ACC112 (cell line): ENCODE measurements around the gene RGS17.
A peak's percentile ranks its signal among the peaks of the same experiment; 100 is the strongest.
"Not testable (repeated sequence)": the region's sequence is repeated elsewhere in the genome, so short reads cannot be mapped to it uniquely, and the experiment has no call there.

Source experiments
- H2AFZ ChIP-seq: fragments of 200-600 bp; sonication (generic); one replicate; pipeline ENCODE4 v1.6.0; 2017; ENCODE audit warnings: antibody characterized with exemption, low read length; ENCODE audit not compliant: unreplicated experiment
- H3K27ac ChIP-seq: fragments of 200-600 bp; sonication (generic); 2 replicates; pipeline ENCODE4 v1.5.1; 2014; ENCODE audit warnings: low read depth, mild to moderate bottlenecking, antibody characterized with exemption, low read length, moderate library complexity
- H3K27me3 ChIP-seq: fragments of 200-600 bp; sonication (generic); 2 replicates; pipeline ENCODE4 v1.6.1; 2014; ENCODE audit warnings: mild to moderate bottlenecking, antibody characterized with exemption, low read length, moderate library complexity, mixed read lengths; ENCODE audit not compliant: insufficient read depth
- H3K36me3 ChIP-seq: fragments of 200-600 bp; sonication (generic); 2 replicates; pipeline ENCODE4 v1.6.1; 2016; ENCODE audit warnings: mild to moderate bottlenecking, antibody characterized with exemption, low read length, moderate library complexity, mixed read lengths; ENCODE audit not compliant: insufficient read depth
- H3K4me1 ChIP-seq: fragments of 200-600 bp; sonication (generic); one replicate; pipeline ENCODE4 v1.6.1; 2016; ENCODE audit warnings: low read length, mixed read lengths; ENCODE audit not compliant: insufficient read depth, unreplicated experiment, control insufficient read depth
- H3K4me3 ChIP-seq: fragments of 200-600 bp; sonication (generic); 2 replicates; pipeline ENCODE4 v1.5.1; 2014; ENCODE audit warnings: mild to moderate bottlenecking, low read depth, low read length
- H3K79me2 ChIP-seq: fragments of 200-600 bp; sonication (generic); one replicate; pipeline ENCODE4 v1.6.0; 2016; ENCODE audit warnings: low read length; ENCODE audit not compliant: control insufficient read depth, unreplicated experiment, insufficient read depth

RGS17 gene

DNA sequence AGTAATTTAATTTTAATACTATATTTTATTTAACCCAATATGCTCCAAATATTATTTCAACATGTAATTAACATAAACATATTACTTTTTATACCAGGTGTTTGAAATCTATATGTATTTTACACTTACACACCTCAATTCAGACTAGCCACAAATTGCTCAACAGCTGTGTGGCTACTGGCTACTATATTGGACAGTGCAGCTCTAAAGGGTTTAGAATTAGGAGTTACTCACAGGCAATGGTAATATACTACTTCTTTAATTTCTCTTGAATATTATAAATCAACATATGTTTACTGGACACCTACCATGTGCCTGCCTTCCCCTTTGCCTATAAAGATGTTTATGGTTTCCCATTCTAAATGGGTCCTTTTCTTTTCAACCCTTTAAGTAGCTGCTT lies 130.8 kb downstream of the RGS17 start:
- H3K4me1 ChIP-seq = peaks cover 21% of the 10 kb centered on the region
- H3K27me3 ChIP-seq = no peaks in the 10 kb centered on the region
- peak overlapping the region; percentile 99 for H3K4me3 ChIP-seq
- H3K27ac ChIP-seq = no peak overlapping the region
- peaks cover 29% of the 10 kb centered on the region for H3K36me3 ChIP-seq
- H3K79me2 ChIP-seq = peaks cover 78% of the 10 kb centered on the region
- H2AFZ ChIP-seq = no peak overlapping the region

GRCh38 chr6:152999538-152999937 lies 131.5 kb downstream of the RGS17 start:
- H3K27ac ChIP-seq, H2AFZ ChIP-seq, H3K27me3 ChIP-seq: not testable (repeated sequence)
- Histone ChIP-seq H3K4me3 (0 out of 2 replicates have a peak overlapping the region, but pooled peaks have one; percentile 49), H3K4me1 (peaks cover 21% of the 10 kb centered on the region), H3K36me3 (peaks cover 29% of the 10 kb centered on the region), H3K79me2 (peaks cover 81% of the 10 kb centered on the region)

DNA sequence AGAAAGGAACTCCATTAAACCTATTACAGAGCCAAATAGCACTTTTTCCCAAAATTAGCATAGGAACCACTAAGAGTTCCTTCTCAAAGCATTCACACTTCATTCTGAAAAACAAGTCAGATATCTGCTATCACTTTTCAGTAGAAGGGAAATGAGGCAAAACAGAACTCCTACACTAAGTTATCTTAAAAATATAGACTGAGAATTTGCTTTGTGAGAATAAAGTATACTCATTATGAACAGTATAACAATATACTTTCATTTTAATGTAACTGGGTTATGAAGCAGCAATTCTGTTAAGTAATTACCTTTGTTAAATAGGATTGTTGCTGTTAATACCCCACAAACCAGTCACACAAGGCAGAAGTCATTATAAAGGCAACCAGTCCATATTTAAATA lies 137.2 kb downstream of the RGS17 start:
- Histone ChIP-seq H3K36me3 (peaks cover 42% of the 10 kb centered on the region), H3K4me3 (no peak overlapping the region), H3K79me2 (peaks cover 79% of the 10 kb centered on the region), H3K4me1 (no peaks in the 10 kb centered on the region), H2AFZ (no peak overlapping the region), H3K27me3 (no peaks in the 10 kb centered on the region), H3K27ac (no peak overlapping the region)

GRCh38 chr6:152993431-152993830 lies 137.7 kb downstream of the RGS17 start:
- Histone ChIP-seq H3K79me2 (peaks cover 76% of the 10 kb centered on the region), H3K4me3 (no peak overlapping the region), H3K36me3 (peaks cover 41% of the 10 kb centered on the region), H3K4me1 (no peaks in the 10 kb centered on the region), H2AFZ (no peak overlapping the region), H3K27me3 (no peaks in the 10 kb centered on the region), H3K27ac (no peak overlapping the region)

GRCh38 chr6:152986978-152987377 lies 144.1 kb downstream of the RGS17 start:
- no peak overlapping the region for H3K27ac ChIP-seq
- peaks cover 63% of the 10 kb centered on the region for H3K79me2 ChIP-seq
- H2AFZ ChIP-seq = no peak overlapping the region
- peaks cover 9% of the 10 kb centered on the region for H3K36me3 ChIP-seq
- no peak overlapping the region for H3K4me3 ChIP-seq
- peaks cover 7% of the 10 kb centered on the region for H3K4me1 ChIP-seq
- no peaks in the 10 kb centered on the region for H3K27me3 ChIP-seq

- not testable (repeated sequence) for H3K36me3 ChIP-seq, H3K27me3 ChIP-seq, H3K27ac ChIP-seq, H2AFZ ChIP-seq
- Histone ChIP-seq H3K79me2 (peaks cover 66% of the 10 kb centered on the region), H3K4me1 (peaks cover 14% of the 10 kb centered on the region), H3K4me3 (peak overlapping the region; percentile 98)
Measured at GRCh38 chr6:152985300-152985699, 145.8 kb downstream of the RGS17 start.

GRCh38 chr6:152984513-152984872 lies 146.6 kb downstream of the RGS17 start:
- peaks cover 22% of the 10 kb centered on the region for H3K4me1 ChIP-seq
- H3K36me3 ChIP-seq = no peaks in the 10 kb centered on the region; the same call in 1 of the 2 replicates
- peak overlapping the region; percentile 3 for H2AFZ ChIP-seq
- H3K27me3 ChIP-seq = no peaks in the 10 kb centered on the region
- H3K79me2 ChIP-seq = peaks cover 68% of the 10 kb centered on the region
- H3K27ac ChIP-seq = peak overlapping the region; percentile 89
- H3K4me3 ChIP-seq = peak overlapping the region; percentile 98

DNA sequence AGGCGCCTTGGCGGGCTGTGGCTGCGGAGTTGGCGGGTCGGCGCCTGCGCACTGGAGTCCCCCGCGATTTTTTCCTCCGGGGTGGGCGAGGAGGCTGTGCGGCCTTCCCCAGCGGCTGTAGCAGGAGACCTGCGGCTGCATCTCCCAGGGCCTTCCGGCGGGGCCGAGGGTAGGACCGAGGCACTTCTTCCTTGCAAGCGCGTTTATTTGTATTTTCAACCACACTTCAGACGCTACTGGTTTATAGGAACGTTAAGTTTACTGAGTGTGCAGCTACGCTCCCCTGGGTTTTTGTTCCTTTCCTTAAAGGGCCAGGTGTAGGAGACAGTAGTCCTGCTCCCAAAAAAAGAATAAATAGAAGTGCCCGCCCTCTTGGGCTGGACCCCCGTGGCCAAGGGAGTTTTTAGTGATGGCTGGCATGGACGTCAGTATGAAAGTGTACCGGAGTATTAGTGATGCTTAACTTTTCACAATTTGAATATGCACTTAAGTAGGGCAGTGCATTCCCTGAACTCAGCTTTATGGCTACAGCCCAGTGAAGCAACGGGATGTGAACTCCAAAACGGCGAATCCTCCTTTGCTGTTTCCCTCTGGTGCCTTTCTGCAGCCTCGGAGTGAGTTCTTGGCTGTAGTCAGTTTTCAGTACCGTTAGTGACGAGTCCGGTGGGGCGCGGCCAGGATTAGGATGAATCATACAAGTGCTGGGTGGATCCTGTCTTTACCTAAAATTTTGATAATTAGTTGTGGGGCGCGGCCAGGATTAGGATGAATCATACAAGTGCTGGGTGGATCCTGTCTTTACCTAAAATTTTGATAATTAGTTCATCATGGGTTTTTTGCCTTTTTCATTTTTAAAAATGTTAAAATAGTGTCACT lies 147.2 kb downstream of the RGS17 start:
- Histone ChIP-seq H3K4me3 (peak overlapping the region; percentile 98), H2AFZ (peak overlapping the region; percentile 85), H3K4me1 (peaks cover 28% of the 10 kb centered on the region), H3K27me3 (no peaks in the 10 kb centered on the region), H3K27ac (peak overlapping the region; percentile 89), H3K36me3 (no peaks in the 10 kb centered on the region; the same call in 1 of the 2 replicates), H3K79me2 (peaks cover 74% of the 10 kb centered on the region)

GRCh38 chr6:152982904-152983636 lies 148.0 kb downstream of the RGS17 start, which contains the start of gene FBXO5:
Gene FBXO5 (minus strand): TSS chr6:152983041. CDS start chr6:152982959, 82 bp downstream.
- Histone ChIP-seq H2AFZ (peak within 1 kb of the TSS; percentile 85), H3K27ac (peak within 1 kb of the TSS; percentile 89), H3K4me1 (peaks cover 33% of the 10 kb centered on the region), H3K36me3 (no peaks in the 10 kb centered on the region; the same call in 1 of the 2 replicates), H3K27me3 (no peaks in the 10 kb centered on the region), H3K4me3 (peak within 1 kb of the TSS; percentile 98), H3K79me2 (peaks cover 81% of the 10 kb centered on the region)

- peaks cover 42% of the 10 kb centered on the region for H3K4me1 ChIP-seq
- H3K4me3 ChIP-seq = peak overlapping the region; percentile 98
- no peaks in the 10 kb centered on the region; the same call in 1 of the 2 replicates for H3K36me3 ChIP-seq
- no peak overlapping the region for H2AFZ ChIP-seq
- no peaks in the 10 kb centered on the region for H3K27me3 ChIP-seq
- peaks cover 89% of the 10 kb centered on the region for H3K79me2 ChIP-seq
- peak overlapping the region; percentile 42 for H3K27ac ChIP-seq
Measured at GRCh38 chr6:152981989-152982903, 148.8 kb downstream of the RGS17 start.
